Measurements from ENCODE around the gene ATXN7L1. TPM values are rescaled to one million over a fixed set of nuclear protein-coding genes. Genes with fewer than 3 reads are reported as not detected.
A peak's percentile ranks its signal among the peaks of the same experiment; 100 is the strongest.

The ATXN7L1 gene
- polyA plus RNA-seq, 4 donors, result 9.4 to 12.6 (median 10.8) TPM

DNA sequence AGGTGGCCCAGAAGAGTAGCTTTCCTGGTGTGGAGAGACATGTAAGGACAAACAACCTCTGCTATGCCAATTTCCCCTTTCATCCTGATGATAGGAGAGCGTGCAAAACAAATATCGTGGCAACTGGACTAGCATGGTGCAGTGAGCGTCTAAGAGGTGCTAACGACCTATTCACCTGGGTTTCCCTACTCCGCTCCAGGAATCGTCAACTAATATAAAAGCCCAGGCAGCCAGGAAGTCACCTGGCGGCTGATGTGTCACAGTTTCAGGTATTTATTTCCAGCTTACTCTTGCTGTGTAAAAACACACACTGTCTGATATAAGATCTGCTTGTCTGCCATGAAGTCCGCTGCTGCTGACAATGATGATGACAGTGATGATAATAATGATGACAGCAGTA lies 238.6 kb downstream of the ATXN7L1 start:
- DNase-seq (ENCODE audit: low read depth in 4 of 4, low spot score in 3 of 4), result no peak

- DNase-seq (ENCODE audit: low read depth in 4 of 4, low spot score in 3 of 4), result no peak
These were observed 239.4 kb downstream of the ATXN7L1 start for GRCh38 chr7:105636982-105637381.

- no peak for DNase-seq (ENCODE audit: low read depth in 4 of 4, low spot score in 3 of 4)
These were observed 241.2 kb downstream of the ATXN7L1 start for GRCh38 chr7:105635197-105635596.

- no peak for DNase-seq (ENCODE audit: low read depth in 4 of 4, low spot score in 3 of 4)
These were observed 250.4 kb downstream of the ATXN7L1 start for GRCh38 chr7:105625986-105626385.

DNA sequence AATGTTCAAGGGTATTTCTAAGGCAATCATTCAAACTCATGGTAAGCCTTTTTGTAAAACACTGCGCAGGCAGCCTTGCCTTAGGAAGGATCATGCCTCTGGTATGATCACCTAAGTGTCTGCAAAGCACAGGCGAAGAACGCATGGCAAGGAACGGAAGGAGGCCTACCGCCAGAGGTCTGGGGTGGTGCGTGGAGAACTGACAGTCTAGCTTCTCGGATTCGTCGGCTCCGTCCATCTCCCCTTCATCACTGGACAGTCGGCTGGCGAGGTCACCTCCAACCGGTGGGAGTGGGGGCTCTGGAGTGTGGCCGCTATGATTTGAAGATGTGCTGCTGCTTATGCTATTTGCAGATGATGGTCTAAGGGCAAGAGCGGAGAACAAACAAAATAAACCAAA lies 252.5 kb downstream of the ATXN7L1 start:
- no peak for DNase-seq (ENCODE audit: low read depth in 4 of 4, low spot score in 3 of 4)

GRCh38 chr7:105623378-105623777 lies 253.0 kb downstream of the ATXN7L1 start:
- no peak for DNase-seq (ENCODE audit: low read depth in 4 of 4, low spot score in 3 of 4)

GRCh38 chr7:105622106-105622731 lies 254.2 kb downstream of the ATXN7L1 start:
- DNase-seq (ENCODE audit: low read depth in 4 of 4, low spot score in 3 of 4), result no peak

DNA sequence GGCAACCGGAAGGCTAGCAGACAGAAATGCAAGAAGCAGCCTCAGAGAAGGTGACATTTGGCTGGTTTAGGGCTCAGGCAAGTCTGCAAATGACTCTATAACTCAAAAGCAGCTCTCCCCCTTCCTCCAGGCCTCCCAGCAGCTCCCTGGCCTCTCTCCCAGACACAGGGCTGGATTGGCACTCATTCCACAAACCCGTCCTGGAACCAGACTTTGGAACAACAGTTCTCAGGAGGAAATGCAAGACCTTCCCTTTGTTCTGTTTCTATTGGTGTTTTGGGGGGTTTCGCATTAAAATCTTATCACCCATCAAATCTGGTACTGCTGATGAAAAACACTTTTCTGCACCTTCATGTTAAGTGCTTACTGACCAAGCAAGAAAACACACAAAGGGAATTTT lies 254.8 kb downstream of the ATXN7L1 start:
- DNase-seq (ENCODE audit: low read depth in 4 of 4, low spot score in 3 of 4), result no peak

- no peak for DNase-seq (ENCODE audit: low read depth in 4 of 4, low spot score in 3 of 4)
These were observed 255.2 kb downstream of the ATXN7L1 start for GRCh38 chr7:105621176-105621575.

GRCh38 chr7:105619590-105619989 lies 256.8 kb downstream of the ATXN7L1 start:
- no peak for DNase-seq (ENCODE audit: low read depth in 4 of 4, low spot score in 3 of 4)

DNA sequence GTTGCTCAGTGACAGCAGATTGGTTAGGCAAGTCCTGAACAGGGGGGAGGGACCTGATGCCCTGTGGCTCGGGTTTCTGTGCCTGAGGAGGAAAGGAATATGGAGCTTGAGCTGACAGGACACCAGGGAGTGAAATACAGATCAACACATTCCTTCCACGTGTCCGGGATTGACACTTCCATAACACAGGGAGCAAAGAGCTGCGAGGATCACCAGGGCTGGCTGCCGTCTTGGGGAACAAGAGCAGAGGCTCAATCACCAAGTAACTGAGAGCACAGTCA lies 258.4 kb downstream of the ATXN7L1 start:
- no peak for DNase-seq (ENCODE audit: low read depth in 4 of 4, low spot score in 3 of 4)

DNA sequence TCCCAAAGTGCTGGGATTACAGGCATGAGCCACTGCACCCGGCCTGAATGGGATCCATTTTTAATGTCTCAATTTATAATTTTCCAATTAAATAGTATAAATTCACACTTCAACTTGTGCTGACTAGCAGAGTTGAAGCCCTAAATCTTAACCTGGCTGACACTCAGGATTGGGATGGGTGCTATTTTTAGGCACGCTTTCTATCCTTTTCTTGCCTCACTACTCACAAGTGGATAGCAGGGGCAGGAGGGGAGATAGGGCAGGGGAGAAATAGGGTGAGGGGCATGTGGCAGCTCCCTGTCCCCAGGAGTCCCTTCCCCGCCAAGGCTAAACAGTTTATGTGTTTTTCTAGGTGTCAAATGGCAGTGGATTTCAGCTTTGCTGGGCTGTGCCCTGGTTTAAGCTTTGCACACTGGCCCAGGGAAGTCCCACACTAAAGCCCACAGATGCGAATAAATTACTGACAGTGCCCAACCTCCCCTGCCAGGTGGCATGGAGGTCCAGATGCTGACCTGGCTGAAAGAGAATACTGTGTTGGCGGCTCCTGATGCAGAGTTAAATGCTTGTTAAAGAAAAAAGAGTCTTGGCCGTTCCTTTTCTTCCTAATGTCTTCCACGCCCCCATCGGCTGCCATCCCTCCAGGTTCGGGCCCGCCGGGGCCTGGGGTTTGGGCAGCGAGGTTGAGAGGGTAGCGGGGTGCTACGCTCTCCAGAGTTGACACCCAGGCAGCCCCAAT lies 259.0 kb downstream of the ATXN7L1 start:
- DNase-seq (ENCODE audit: low read depth in 4 of 4, low spot score in 3 of 4), result peak in 1 of 4 donors; percentile 44

GRCh38 chr7:105614341-105614840 lies 262.0 kb downstream of the ATXN7L1 start:
- no peak for DNase-seq (ENCODE audit: low read depth in 4 of 4, low spot score in 3 of 4)

DNA sequence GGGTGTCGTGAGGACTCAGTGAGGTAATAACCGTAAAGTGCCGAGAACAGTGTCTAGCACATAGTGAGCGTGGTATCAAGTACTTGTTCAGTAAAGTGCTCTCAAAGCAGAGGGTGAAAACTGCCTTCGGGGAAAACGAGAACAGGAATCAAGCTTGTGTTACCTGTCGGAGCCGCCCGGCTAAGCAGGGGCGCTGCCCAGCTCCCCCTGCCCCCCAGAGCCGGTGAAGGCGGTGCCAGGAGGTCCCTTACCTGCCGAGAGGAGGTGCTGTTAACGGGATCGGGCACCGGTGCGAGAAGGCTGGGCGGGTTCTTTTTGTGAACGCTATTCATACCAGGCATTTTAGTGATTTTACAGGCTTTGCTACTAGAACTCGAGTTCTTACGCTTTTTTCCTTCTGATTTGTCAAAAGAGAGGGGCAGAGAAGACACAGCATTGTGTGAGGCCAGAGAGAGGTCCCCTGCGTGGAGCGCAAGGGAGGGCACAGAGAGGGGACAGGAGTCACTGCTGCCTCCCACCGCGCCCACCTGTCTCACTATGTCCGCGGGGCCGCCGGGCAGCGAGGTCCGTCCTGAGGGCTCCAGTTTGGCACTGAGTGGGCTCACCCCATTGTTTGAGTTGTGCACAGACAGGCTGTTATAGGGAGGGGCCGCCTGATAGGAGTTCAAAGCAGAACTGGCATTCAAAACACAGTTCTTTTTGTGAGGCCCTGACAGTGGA lies 262.6 kb downstream of the ATXN7L1 start:
- DNase-seq (ENCODE audit: low read depth in 4 of 4, low spot score in 3 of 4), result no peak

DNA sequence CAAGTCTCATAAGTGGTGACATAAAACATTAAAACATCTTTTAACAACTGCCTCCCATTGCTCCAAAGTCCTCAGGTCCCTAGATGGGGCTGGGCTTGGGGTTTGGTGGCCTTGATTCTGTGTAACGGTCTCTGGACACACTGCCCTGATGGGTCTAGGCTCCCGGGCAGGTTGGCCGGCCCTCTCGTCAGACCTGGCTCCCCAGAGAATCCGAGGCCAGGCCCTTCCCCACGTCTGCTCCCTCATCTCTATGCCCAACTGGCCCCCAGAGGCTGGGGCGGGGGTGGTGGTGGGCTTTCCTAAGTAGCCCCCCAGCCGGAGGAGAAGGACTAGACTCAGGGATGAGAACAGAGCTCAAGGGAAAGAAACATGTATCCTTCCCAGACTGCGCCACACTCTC lies 263.6 kb downstream of the ATXN7L1 start:
- no peak for DNase-seq (ENCODE audit: low read depth in 4 of 4, low spot score in 3 of 4)

DNA sequence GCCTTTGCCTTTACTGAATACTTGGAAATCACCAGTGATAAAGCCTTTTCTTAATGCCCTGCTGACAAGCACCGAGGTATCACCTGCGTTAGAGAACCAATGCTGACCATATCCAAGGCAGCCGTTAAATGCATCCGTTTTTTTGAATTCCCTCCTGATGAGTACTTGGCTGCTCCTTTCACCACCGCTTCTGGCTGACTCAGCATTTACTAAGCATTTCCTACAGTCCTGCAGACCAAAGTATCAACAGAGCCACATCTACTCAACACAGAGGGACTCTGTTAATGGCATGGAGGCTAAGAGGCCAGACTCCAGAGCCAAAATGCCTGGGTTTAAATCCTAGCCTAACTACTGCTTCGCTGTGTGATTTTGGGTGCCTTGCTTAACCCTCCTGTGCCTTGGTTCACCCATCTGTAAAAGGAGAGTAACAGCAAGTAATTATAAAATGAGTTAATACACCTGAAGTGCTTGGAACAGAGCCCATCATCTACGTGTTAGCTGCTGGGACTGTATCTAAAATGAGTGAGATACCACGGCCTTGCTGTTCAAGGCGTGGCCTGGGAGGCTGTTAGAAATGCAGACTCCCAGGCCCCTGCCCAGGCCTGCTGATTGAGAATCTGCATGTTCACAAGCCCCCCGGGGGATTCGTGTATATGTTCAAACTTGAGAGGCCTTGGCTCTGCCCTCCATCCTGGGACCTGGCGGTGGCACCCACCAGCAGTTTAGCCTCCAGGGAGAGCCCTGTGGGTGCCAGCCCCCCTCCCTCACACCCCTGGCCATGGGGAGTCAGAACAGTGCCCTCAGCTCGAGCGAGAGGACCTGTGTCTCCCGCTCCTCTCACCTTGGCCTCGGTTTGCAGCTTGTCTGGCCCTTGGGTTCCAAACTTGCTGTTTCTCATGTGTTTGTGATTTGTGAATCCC lies 264.3 kb downstream of the ATXN7L1 start:
- DNase-seq (ENCODE audit: low read depth in 4 of 4, low spot score in 3 of 4), result no peak

DNA sequence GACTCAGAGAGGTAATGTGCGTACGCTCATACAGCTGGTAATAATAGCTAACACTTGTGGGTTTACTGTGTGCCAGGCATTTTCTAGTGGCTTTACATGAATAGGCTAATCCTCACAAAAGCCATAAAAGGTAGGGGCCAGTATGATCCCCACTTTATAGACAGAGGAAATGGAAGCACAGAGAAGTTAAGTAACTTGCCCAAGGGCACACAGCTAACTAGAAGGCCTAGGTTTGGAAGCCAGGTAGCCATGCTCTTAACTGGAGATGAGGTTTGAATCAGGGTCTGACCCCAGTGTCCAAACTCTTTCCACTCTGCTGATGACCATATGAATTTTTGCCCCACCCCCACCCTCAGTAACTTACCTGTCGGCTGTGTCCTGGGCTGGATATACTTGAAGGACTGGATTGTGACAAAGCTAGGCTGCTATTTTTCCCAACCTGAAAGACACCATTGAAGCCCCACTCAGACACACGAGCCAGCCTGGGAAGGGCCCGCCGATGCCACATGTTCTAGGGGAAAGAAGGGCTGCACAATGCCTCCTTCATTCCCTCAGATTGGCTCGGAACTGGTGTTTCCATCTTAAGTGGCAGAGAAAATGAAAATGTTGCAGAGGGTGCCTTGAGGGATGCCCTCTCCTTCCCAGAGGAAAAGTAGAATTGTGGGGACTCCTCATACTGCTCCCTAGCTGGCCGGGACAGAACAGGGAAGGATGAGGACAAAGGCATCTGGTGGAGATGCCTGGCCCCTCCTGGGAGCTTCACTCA lies 266.1 kb downstream of the ATXN7L1 start:
- no peak for DNase-seq (ENCODE audit: low read depth in 4 of 4, low spot score in 3 of 4)

GRCh38 chr7:105602325-105603305 lies 273.8 kb downstream of the ATXN7L1 start:
- no peak for DNase-seq (ENCODE audit: low read depth in 4 of 4, low spot score in 3 of 4)
